GM12865 (cell line): ENCODE measurements around the gene UAP1L1.
"Not testable (repeated sequence)": the region's sequence is repeated elsewhere in the genome, so short reads cannot be mapped to it uniquely, and the experiment has no call there.

Experiments
- DNase-seq: peaks from one replicate; pipeline ENCODE4 v3.0.0; 2010; ENCODE audit warnings: low read depth
- H3K4me3 ChIP-seq: 2 replicates; pipeline ENCODE4 v1.5.1; 2011; ENCODE audit warnings: mild to moderate bottlenecking, low read depth, low read length, control low read depth
- CTCF ChIP-seq: IDR thresholded peaks from 2 replicates; pipeline ENCODE4 v1.5.1; 2011; ENCODE audit warnings: low read length, control low read depth, low read depth, inconsistent platforms; ENCODE audit not compliant: insufficient read depth; ENCODE audit errors: missing control alignments

UAP1L1 gene

GRCh38 chr9:137123468-137123837, 46.1 kb downstream of the UAP1L1 start:
- DNase-seq, result peak; percentile 91
- TF ChIP-seq CTCF, result no peak
- H3K4me3 ChIP-seq, result no peak overlapping the region

DNA sequence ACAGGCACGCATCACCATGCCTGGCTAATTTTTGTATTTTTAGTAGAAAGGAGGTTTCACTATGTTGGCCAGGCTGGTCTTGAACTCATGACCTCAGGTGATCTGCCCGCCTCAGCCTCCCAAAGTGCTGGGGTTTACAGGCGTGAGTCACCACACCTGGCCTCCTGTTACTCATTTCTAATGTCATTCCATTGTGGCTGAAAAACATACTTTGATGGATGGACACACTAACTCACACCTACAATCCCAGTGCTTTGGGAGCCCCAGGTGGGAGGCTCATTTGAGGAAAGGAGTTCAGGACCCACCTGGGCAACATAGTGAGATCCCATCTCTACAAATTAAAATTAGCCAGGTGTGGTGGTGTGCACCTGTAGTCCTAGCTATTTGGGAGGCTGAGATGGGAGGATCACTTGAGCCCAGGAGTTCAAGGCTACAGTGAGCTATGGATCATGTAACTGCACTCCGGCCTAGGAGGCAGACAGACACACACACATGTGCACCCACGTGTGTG, 46.7 kb downstream of the UAP1L1 start:
- not testable (repeated sequence) for H3K4me3 ChIP-seq, DNase-seq

DNA sequence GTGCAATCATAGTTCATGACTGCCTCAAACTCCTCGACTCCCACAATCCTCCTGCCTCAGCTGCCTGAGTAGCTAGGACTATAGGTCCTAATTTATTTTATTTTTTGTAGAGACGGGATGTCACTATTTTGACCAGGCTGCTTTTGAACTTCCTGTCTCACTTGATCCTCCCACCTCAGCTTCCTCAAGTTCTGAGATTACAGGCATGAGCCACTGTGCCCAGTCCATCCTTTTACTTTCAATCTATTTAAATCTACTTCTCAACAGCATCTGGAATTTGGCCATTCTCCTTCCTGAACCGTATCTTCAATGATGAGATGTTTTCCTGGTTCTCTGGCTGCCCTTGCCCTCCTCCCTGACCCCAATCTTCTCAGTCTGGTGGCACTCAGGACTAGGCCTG, 49.5 kb downstream of the UAP1L1 start:
- peak overlapping the region; percentile 78 for H3K4me3 ChIP-seq
- no peak for TF ChIP-seq CTCF
- DNase-seq, result peak; percentile 55

DNA sequence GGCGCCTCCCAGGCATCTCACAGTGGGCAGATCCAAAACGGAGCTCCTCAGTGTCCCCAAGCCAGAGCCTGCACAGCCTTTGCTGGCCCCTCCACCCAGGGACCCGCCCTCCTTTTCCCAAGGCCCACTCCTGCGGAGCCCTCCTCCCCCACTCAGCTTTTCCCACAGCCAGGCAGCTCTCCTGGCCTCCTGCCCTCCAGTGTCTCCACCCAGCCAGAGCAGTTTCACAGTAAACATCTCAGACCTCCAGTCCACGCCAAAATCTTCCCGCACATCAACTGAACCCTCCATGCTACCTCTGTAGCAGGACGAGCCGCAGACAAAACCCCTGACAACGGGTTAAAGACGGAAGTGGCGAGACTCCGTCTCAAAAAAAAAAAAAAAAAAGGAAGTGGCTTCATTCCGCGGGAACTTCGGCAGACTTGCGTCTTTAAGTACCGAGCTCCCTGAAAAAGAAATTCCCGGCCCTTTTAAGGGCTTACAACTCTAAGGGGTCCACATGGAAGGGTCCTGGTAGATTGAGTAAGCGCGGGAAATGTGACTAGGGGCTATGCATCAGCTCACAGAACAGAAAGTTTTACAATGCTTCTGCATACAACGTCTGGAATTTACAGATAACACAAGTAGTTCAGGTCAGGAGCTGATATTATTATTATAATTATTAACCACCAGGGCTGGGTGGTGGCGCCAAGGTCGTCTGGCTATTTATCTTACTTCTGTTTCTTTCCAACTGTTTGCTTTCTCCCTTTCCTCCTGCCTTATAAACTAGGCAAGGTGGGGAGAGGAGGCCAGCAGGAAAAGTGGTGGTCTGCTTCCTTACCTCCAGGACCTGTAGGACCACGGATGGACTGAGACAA, 50.2 kb downstream of the UAP1L1 start:
- peak overlapping the region; percentile 78 for H3K4me3 ChIP-seq
- TF ChIP-seq CTCF, result no peak
- DNase-seq, result peak; percentile 74

DNA sequence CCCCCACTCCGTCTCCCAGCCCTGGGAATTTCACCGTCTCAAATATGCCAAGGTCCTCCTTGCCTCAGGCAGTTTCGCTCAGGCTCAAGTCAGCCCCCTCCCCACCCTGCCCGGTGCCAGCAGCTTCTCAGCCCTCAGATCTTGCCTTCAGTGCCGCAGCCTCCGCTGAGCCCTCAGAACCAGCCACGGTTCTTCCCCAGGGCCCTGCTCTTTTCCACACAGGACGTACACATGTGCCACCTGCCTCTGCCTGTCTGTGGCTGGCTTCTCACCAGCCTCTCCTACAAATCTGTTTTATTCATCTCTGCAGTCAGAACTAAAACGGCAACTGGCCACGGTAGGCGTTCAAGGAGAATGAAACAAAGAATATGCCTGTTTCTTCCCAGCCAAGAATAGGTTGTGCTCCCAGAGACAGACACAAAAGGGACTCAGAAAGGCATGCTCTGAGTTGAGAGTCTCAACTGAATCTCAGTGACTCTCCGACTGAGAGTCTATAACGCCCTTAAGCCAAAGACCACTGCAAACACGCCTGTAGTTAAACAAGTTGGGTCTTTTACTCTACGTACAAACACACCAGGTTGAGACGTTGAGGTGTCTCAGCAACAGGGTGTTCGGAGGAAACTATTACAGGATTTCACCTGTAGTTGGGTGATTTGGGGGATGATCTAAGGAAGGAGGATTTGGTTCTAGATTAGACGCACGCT, 51.0 kb downstream of the UAP1L1 start:
- no peak for DNase-seq
- no peak for TF ChIP-seq CTCF
- peak overlapping the region; percentile 78 for H3K4me3 ChIP-seq

DNA sequence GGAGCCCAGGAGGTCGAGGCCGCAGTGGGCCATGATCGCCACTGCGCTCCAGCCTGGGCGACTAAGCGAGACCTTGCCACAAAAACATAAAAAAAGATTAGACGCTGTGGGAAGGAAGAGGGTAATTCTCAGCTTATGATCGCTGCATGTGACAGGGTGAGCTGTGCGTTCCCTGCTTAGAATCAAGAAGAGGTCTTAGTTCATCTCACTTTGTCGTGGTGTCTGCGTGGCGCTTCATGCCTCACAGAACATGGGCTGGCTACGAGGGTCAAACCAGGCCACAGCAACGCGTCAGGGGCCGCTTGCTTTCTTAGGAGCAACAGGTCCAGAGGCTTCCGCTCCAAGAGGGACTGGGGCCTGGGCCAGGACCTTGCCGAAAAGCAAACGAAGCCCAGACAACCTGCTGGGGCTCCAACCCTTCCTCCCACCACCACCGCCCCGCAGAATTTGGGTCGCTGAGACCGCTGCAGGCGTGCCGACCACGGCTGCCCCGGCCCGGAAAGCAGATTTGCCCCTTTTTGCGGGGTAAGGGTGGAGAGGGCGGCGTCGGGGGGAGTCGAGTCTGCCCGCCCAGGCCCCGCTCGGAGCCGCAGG, 51.6 kb downstream of the UAP1L1 start:
- peak; percentile 49 for DNase-seq
- TF ChIP-seq CTCF, result no peak
- peak overlapping the region; percentile 78 for H3K4me3 ChIP-seq
